ENCODE results near the gene PNN. TPM values are rescaled to one million over a fixed set of nuclear protein-coding genes. Genes with fewer than 3 reads are reported as not detected.
"Not testable (repeated sequence)": the region's sequence is repeated elsewhere in the genome, so short reads cannot be mapped to it uniquely, and the experiment has no call there.

The PNN gene
- total RNA-seq, 1 donor from 2014 or later: 66.1 TPM

- no peaks in the 10 kb centered on the region for H3K9me3 Mint-ChIP-seq (ENCODE audit: unreplicated experiment)
- peaks cover 4% of the 10 kb centered on the region for H3K4me1 Mint-ChIP-seq (ENCODE audit: unreplicated experiment)
- no peak for TF ChIP-seq CTCF (IDR thresholded peaks at IDR 0.05)
- no peak for DNase-seq (ENCODE audit: extremely low spot score, unreplicated experiment)
- no peaks in the 10 kb centered on the region for H3K36me3 Mint-ChIP-seq (ENCODE audit: unreplicated experiment)
- no peak overlapping the region for H3K4me3 Mint-ChIP-seq (ENCODE audit: unreplicated experiment)
- H3K27ac Mint-ChIP-seq (ENCODE audit: unreplicated experiment): no peak overlapping the region
- H3K27me3 Mint-ChIP-seq (ENCODE audit: unreplicated experiment): no peaks in the 10 kb centered on the region
Observed at GRCh38 chr14:39228509-39229221, 53.6 kb downstream of the PNN start.

GRCh38 chr14:39229222-39229543 lies 54.1 kb downstream of the PNN start:
- Mint-ChIP-seq H3K27ac (ENCODE audit: unreplicated experiment) (no peak overlapping the region), H3K4me3 (ENCODE audit: unreplicated experiment) (no peak overlapping the region), H3K9me3 (ENCODE audit: unreplicated experiment) (no peaks in the 10 kb centered on the region), H3K36me3 (ENCODE audit: unreplicated experiment) (no peaks in the 10 kb centered on the region), H3K27me3 (ENCODE audit: unreplicated experiment) (no peaks in the 10 kb centered on the region), H3K4me1 (ENCODE audit: unreplicated experiment) (peaks cover 4% of the 10 kb centered on the region)
- TF ChIP-seq CTCF (IDR thresholded peaks at IDR 0.05): no peak
- no peak for DNase-seq (ENCODE audit: extremely low spot score, unreplicated experiment)

GRCh38 chr14:39229601-39230110 lies 54.6 kb downstream of the PNN start:
- H3K27ac Mint-ChIP-seq (ENCODE audit: unreplicated experiment): no peak overlapping the region
- H3K9me3 Mint-ChIP-seq (ENCODE audit: unreplicated experiment): no peaks in the 10 kb centered on the region
- H3K27me3 Mint-ChIP-seq (ENCODE audit: unreplicated experiment): no peaks in the 10 kb centered on the region
- TF ChIP-seq CTCF (IDR thresholded peaks at IDR 0.05): no peak
- DNase-seq (ENCODE audit: extremely low spot score, unreplicated experiment): no peak
- no peaks in the 10 kb centered on the region for H3K36me3 Mint-ChIP-seq (ENCODE audit: unreplicated experiment)
- no peak overlapping the region for H3K4me3 Mint-ChIP-seq (ENCODE audit: unreplicated experiment)
- peaks cover 4% of the 10 kb centered on the region for H3K4me1 Mint-ChIP-seq (ENCODE audit: unreplicated experiment)

GRCh38 chr14:39230416-39231035 lies 55.5 kb downstream of the PNN start:
- Mint-ChIP-seq H3K4me1 (ENCODE audit: unreplicated experiment) (peaks cover 4% of the 10 kb centered on the region), H3K36me3 (ENCODE audit: unreplicated experiment) (no peaks in the 10 kb centered on the region), H3K27ac (ENCODE audit: unreplicated experiment) (no peak overlapping the region), H3K9me3 (ENCODE audit: unreplicated experiment) (no peaks in the 10 kb centered on the region), H3K4me3 (ENCODE audit: unreplicated experiment) (no peak overlapping the region), H3K27me3 (ENCODE audit: unreplicated experiment) (no peaks in the 10 kb centered on the region)
- no peak for DNase-seq (ENCODE audit: extremely low spot score, unreplicated experiment)
- no peak for TF ChIP-seq CTCF (IDR thresholded peaks at IDR 0.05)

- not testable (repeated sequence) for H3K4me1 Mint-ChIP-seq (ENCODE audit: unreplicated experiment); DNase-seq (ENCODE audit: extremely low spot score, unreplicated experiment); H3K27ac Mint-ChIP-seq (ENCODE audit: unreplicated experiment); H3K36me3 Mint-ChIP-seq (ENCODE audit: unreplicated experiment); H3K27me3 Mint-ChIP-seq (ENCODE audit: unreplicated experiment); H3K4me3 Mint-ChIP-seq (ENCODE audit: unreplicated experiment); H3K9me3 Mint-ChIP-seq (ENCODE audit: unreplicated experiment)
- peak; percentile 31 for TF ChIP-seq CTCF (IDR thresholded peaks at IDR 0.05)
Observed at GRCh38 chr14:39231751-39232553, 56.9 kb downstream of the PNN start.

Data from osteocyte (in vitro differentiated cells).